Adrenal gland (tissue), 5 donors: Measurements from ENCODE around the gene ITPA.

Experiments used
- POLR2A ChIP-seq, 2 donors: fragments of 450-650 bp; IDR thresholded peaks; one replicate each; pipeline ENCODE4 v1.6.1; 2017; ENCODE audit warnings: antibody characterized with exemption in 2 of 2, mild to moderate bottlenecking in 2 of 2, moderate library complexity in 1 of 2
- TF ChIP-seq, protein P1 (sequence below), 6 experiments: fragments of 450-650 bp in 4 of 6; fragments of 200-600 bp in 2 of 6; sonication (generic) in 1 of 6; IDR thresholded peaks; 1 replicate in 5 of 6; 2 replicates in 1 of 6; pipeline versions ENCODE4 v1.5.1 to v1.8.0; 2016 to 2021; ENCODE audit warnings: antibody characterized with exemption in 6 of 6, mild to moderate bottlenecking in 2 of 6, moderate library complexity in 1 of 6
- donor health status: DM: no; HTN: no; CAD: no.

- TF ChIP-seq, protein P1, sequence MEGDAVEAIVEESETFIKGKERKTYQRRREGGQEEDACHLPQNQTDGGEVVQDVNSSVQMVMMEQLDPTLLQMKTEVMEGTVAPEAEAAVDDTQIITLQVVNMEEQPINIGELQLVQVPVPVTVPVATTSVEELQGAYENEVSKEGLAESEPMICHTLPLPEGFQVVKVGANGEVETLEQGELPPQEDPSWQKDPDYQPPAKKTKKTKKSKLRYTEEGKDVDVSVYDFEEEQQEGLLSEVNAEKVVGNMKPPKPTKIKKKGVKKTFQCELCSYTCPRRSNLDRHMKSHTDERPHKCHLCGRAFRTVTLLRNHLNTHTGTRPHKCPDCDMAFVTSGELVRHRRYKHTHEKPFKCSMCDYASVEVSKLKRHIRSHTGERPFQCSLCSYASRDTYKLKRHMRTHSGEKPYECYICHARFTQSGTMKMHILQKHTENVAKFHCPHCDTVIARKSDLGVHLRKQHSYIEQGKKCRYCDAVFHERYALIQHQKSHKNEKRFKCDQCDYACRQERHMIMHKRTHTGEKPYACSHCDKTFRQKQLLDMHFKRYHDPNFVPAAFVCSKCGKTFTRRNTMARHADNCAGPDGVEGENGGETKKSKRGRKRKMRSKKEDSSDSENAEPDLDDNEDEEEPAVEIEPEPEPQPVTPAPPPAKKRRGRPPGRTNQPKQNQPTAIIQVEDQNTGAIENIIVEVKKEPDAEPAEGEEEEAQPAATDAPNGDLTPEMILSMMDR (IDR thresholded peaks at IDR 0.05): no peak
- TF ChIP-seq POLR2A (IDR thresholded peaks at IDR 0.05): no peak
Measured at GRCh38 chr20:3273371-3273770, 64.1 kb downstream of the ITPA start.
